ENCODE data around the gene MYO16.
A peak's percentile ranks its signal among the peaks of the same experiment; 100 is the strongest.

MYO16 gene

GRCh38 chr13:108597943-108598342, 31.5 kb upstream of the MYO16 start:
- H3K4me1 ChIP-seq: no peaks in the 10 kb centered on the region
- TF ChIP-seq, protein P1, sequence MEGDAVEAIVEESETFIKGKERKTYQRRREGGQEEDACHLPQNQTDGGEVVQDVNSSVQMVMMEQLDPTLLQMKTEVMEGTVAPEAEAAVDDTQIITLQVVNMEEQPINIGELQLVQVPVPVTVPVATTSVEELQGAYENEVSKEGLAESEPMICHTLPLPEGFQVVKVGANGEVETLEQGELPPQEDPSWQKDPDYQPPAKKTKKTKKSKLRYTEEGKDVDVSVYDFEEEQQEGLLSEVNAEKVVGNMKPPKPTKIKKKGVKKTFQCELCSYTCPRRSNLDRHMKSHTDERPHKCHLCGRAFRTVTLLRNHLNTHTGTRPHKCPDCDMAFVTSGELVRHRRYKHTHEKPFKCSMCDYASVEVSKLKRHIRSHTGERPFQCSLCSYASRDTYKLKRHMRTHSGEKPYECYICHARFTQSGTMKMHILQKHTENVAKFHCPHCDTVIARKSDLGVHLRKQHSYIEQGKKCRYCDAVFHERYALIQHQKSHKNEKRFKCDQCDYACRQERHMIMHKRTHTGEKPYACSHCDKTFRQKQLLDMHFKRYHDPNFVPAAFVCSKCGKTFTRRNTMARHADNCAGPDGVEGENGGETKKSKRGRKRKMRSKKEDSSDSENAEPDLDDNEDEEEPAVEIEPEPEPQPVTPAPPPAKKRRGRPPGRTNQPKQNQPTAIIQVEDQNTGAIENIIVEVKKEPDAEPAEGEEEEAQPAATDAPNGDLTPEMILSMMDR (IDR thresholded peaks at IDR 0.05): no peak
- DNase-seq: no peak
- no peak overlapping the region for H3K27ac ChIP-seq
- no peaks in the 10 kb centered on the region for H3K27me3 ChIP-seq
- no peak overlapping the region for H3K4me3 ChIP-seq
- intact Hi-C loops (cut with DNase I; ENCODE audit: low total_unique reads): no loop called here
- H3K36me3 ChIP-seq: no peaks in the 10 kb centered on the region
- no peaks in the 10 kb centered on the region for H3K9me3 ChIP-seq

DNA sequence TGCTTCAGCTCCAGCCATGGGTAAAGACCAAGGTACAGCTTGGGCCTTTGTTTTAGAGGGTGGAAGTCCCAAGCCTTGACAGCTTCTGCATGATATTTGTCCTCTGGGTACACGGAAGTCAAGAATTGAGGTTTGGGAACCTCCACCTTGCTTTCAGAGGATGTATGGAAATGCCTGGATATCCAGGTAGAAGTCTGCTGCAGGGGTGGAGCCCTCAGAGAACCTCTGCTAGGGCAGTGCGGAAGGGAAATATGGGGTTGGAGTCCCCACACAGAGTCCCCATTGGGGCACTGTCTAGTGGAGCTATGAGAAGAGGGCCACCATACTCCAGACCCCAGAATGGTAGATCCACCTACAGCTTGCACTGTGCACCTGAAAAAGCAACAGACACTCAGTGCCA, 23.0 kb upstream of the MYO16 start:
- Histone ChIP-seq H3K9me3 (no peaks in the 10 kb centered on the region), H3K4me1 (no peaks in the 10 kb centered on the region), H3K27ac (no peak overlapping the region), H3K27me3 (no peaks in the 10 kb centered on the region), H3K36me3 (no peaks in the 10 kb centered on the region), H3K4me3 (no peak overlapping the region)
- intact Hi-C loops (cut with DNase I; ENCODE audit: low total_unique reads): no loop called here
- DNase-seq: no peak
- TF ChIP-seq, protein P1 (IDR thresholded peaks at IDR 0.05): no peak

GRCh38 chr13:108609353-108609752, 20.1 kb upstream of the MYO16 start:
- intact Hi-C loops (cut with DNase I; ENCODE audit: low total_unique reads): no loop called here
- no peak for DNase-seq
- Histone ChIP-seq H3K4me3 (no peak overlapping the region), H3K36me3 (no peaks in the 10 kb centered on the region), H3K9me3 (no peaks in the 10 kb centered on the region), H3K4me1 (no peaks in the 10 kb centered on the region), H3K27me3 (no peaks in the 10 kb centered on the region), H3K27ac (no peak overlapping the region)
- TF ChIP-seq, protein P1 (IDR thresholded peaks at IDR 0.05): peak in 1 of 2 experiments; percentile 13

DNA sequence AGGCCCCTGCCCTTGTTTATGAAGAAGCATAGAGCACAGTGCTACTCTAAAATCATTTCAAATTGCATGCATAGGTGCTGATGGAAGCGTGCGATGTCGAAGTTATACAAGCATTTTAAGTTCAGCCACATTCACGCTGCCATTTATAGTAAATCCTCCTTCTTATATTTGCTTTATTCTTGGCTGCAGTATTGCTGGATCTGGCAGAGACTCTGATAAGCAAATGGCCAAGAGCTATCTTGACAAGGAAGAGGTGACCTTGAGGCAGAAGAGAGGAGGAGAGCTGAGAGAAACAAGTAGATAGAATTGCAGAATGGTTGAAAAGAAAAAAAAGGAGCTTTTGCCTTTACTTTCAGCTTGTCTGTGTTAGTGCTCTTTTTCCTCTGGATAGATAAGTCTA, 18.9 kb upstream of the MYO16 start:
- Histone ChIP-seq H3K9me3 (no peaks in the 10 kb centered on the region), H3K27ac (no peak overlapping the region), H3K36me3 (no peaks in the 10 kb centered on the region), H3K4me3 (no peak overlapping the region), H3K27me3 (no peaks in the 10 kb centered on the region), H3K4me1 (no peaks in the 10 kb centered on the region)
- DNase-seq: no peak
- intact Hi-C loops (cut with DNase I; ENCODE audit: low total_unique reads): no loop called here
- TF ChIP-seq, protein P1 (IDR thresholded peaks at IDR 0.05): no peak

- Histone ChIP-seq H3K9me3 (no peaks in the 10 kb centered on the region), H3K36me3 (no peaks in the 10 kb centered on the region), H3K27me3 (no peaks in the 10 kb centered on the region), H3K4me3 (no peak overlapping the region), H3K27ac (no peak overlapping the region), H3K4me1 (no peaks in the 10 kb centered on the region)
- no peak for DNase-seq
- intact Hi-C loops (cut with DNase I; ENCODE audit: low total_unique reads): no loop called here
- TF ChIP-seq, protein P1 (IDR thresholded peaks at IDR 0.05): no peak
These were observed 14.2 kb upstream of the MYO16 start for GRCh38 chr13:108615241-108615640.

GRCh38 chr13:108618233-108618632, 11.2 kb upstream of the MYO16 start:
- Histone ChIP-seq H3K4me1 (no peaks in the 10 kb centered on the region), H3K36me3 (no peaks in the 10 kb centered on the region), H3K27ac (no peak overlapping the region), H3K9me3 (no peaks in the 10 kb centered on the region), H3K4me3 (no peak overlapping the region), H3K27me3 (no peaks in the 10 kb centered on the region)
- intact Hi-C loops (cut with DNase I; ENCODE audit: low total_unique reads): no loop called here
- TF ChIP-seq, protein P1 (IDR thresholded peaks at IDR 0.05): no peak
- DNase-seq: no peak
